Glutamatergic neuron (in vitro differentiated cells): ENCODE results near the gene UTY. TPM values are rescaled to one million over a fixed set of nuclear protein-coding genes. Genes with fewer than 3 reads are reported as not detected.

Source experiments
- DNase-seq: peaks from one replicate; pipeline ENCODE4 v3.0.0; 2022
- H3K27ac Mint-ChIP-seq: one replicate; pipeline ENCODE4 v1.8.0; 2020; ENCODE audit warnings: mild to moderate bottlenecking, mixed read lengths, inconsistent platforms; ENCODE audit not compliant: unreplicated experiment
- H3K27me3 Mint-ChIP-seq: one replicate; pipeline ENCODE4 v1.8.0; 2020; ENCODE audit warnings: mild to moderate bottlenecking, moderate library complexity, mixed read lengths, inconsistent platforms; ENCODE audit not compliant: unreplicated experiment
- H3K36me3 Mint-ChIP-seq: one replicate; pipeline ENCODE4 v1.8.0; 2020; ENCODE audit warnings: mild to moderate bottlenecking, mixed read lengths, inconsistent platforms; ENCODE audit not compliant: unreplicated experiment
- H3K4me1 Mint-ChIP-seq: one replicate; pipeline ENCODE4 v1.8.0; 2020; ENCODE audit warnings: mild to moderate bottlenecking, low read depth, mixed read lengths, inconsistent platforms; ENCODE audit not compliant: unreplicated experiment
- H3K4me3 Mint-ChIP-seq: one replicate; pipeline ENCODE4 v1.8.0; 2020; ENCODE audit warnings: mild to moderate bottlenecking, mixed read lengths, inconsistent platforms; ENCODE audit not compliant: unreplicated experiment
- H3K9me3 Mint-ChIP-seq: one replicate; pipeline ENCODE4 v1.8.0; 2020; ENCODE audit warnings: mild to moderate bottlenecking, moderate library complexity, mixed read lengths, inconsistent platforms; ENCODE audit not compliant: unreplicated experiment
- CTCF ChIP-seq: fragments of 200-600 bp; sonication (generic); IDR thresholded peaks from one replicate; pipeline ENCODE4 v1.5.0; 2021; ENCODE audit not compliant: partially characterized antibody, unreplicated experiment
- total RNA-seq: library from RNA; stranded (reverse); fragmentation: NEBNext Ultra II Directional; extraction: Animal tissue kit (Norgen Biotek cat#: 25700); gene quantifications from one replicate; pipeline ENCODE4 v1.2.1, GENCODE V29; 2021; ENCODE audit not compliant: unreplicated experiment

The UTY gene
- total RNA-seq, 1 donor from 2014 or later, result 28.1 TPM

GRCh38 chrY:13488738-13489137, 8.9 kb upstream of the UTY start:
- no peak for TF ChIP-seq CTCF
- Mint-ChIP-seq H3K9me3 (peaks cover 1% of the 10 kb centered on the region), H3K36me3 (no peaks in the 10 kb centered on the region), H3K4me1 (no peaks in the 10 kb centered on the region), H3K4me3 (no peak overlapping the region), H3K27me3 (no peaks in the 10 kb centered on the region), H3K27ac (no peak overlapping the region)
- DNase-seq, result no peak

- H3K27ac Mint-ChIP-seq, result peak overlapping the region; percentile 67
- H3K27me3 Mint-ChIP-seq, result no peaks in the 10 kb centered on the region
- H3K4me3 Mint-ChIP-seq, result peak overlapping the region; percentile 94
- H3K36me3 Mint-ChIP-seq, result no peaks in the 10 kb centered on the region
- H3K4me1 Mint-ChIP-seq, result peaks cover 4% of the 10 kb centered on the region
- no peaks in the 10 kb centered on the region for H3K9me3 Mint-ChIP-seq
- DNase-seq, result peak; percentile 23
- TF ChIP-seq CTCF, result no peak
These were observed 617 bp downstream of the UTY start for GRCh38 chrY:13479121-13479711.

- TF ChIP-seq CTCF, result no peak
- peaks cover 4% of the 10 kb centered on the region for H3K4me1 Mint-ChIP-seq
- H3K4me3 Mint-ChIP-seq, result peak overlapping the region; percentile 94
- H3K36me3 Mint-ChIP-seq, result no peaks in the 10 kb centered on the region
- H3K27ac Mint-ChIP-seq, result peak overlapping the region; percentile 67
- no peaks in the 10 kb centered on the region for H3K27me3 Mint-ChIP-seq
- DNase-seq, result no peak
- no peaks in the 10 kb centered on the region for H3K9me3 Mint-ChIP-seq
These were observed 1.6 kb downstream of the UTY start for GRCh38 chrY:13478126-13478785.

- H3K4me1 Mint-ChIP-seq, result peaks cover 4% of the 10 kb centered on the region
- H3K27ac Mint-ChIP-seq, result no peak overlapping the region
- no peak overlapping the region for H3K4me3 Mint-ChIP-seq
- no peak for DNase-seq
- no peak for TF ChIP-seq CTCF
- H3K9me3 Mint-ChIP-seq, result no peaks in the 10 kb centered on the region
- H3K36me3 Mint-ChIP-seq, result no peaks in the 10 kb centered on the region
- H3K27me3 Mint-ChIP-seq, result no peaks in the 10 kb centered on the region
These were observed 4.8 kb downstream of the UTY start for GRCh38 chrY:13474997-13475396.

GRCh38 chrY:13451572-13451971, 28.3 kb downstream of the UTY start:
- no peak for TF ChIP-seq CTCF
- H3K4me1 Mint-ChIP-seq, result no peaks in the 10 kb centered on the region
- H3K27ac Mint-ChIP-seq, result no peak overlapping the region
- no peak for DNase-seq
- no peaks in the 10 kb centered on the region for H3K9me3 Mint-ChIP-seq
- H3K27me3 Mint-ChIP-seq, result peaks cover 1% of the 10 kb centered on the region
- H3K4me3 Mint-ChIP-seq, result no peak overlapping the region
- no peaks in the 10 kb centered on the region for H3K36me3 Mint-ChIP-seq
